WTC11 (cell line): ENCODE results near the gene PLEKHB1. TPM values are rescaled to one million over a fixed set of nuclear protein-coding genes. Genes with fewer than 3 reads are reported as not detected.
"Not testable (repeated sequence)": the region's sequence is repeated elsewhere in the genome, so short reads cannot be mapped to it uniquely, and the experiment has no call there.

Experiments
- ATAC-seq: fragments of 200-7000 bp; cut with Tn5 transposase; 2 replicates; pipeline ENCODE4 v1.10.0; 2021; ENCODE audit warnings: mild to moderate bottlenecking, moderate library complexity
- CTCF ChIA-PET: fragments of 300-600 bp; sonication (Branson Sonifier 250); formaldehyde crosslinking; loops from one replicate; lab custom pipeline; 2021; ENCODE audit warnings: antibody characterized with exemption; lab: Charles Lee
- POLR2A ChIA-PET: fragments of 350-600 bp; sonication (Branson Sonifier 250); formaldehyde crosslinking; loops from one replicate; lab custom pipeline; 2021; ENCODE audit warnings: antibody characterized with exemption; lab: Charles Lee
- DNase-seq: peaks from one replicate; pipeline ENCODE4 v3.0.0; 2021; ENCODE audit warnings: low spot score
- H3K27ac Mint-ChIP-seq: 2 replicates; pipeline ENCODE4 v1.8.0; 2021; ENCODE audit warnings: mixed read lengths
- H3K27me3 Mint-ChIP-seq: 2 replicates; pipeline ENCODE4 v1.8.0; 2021; ENCODE audit warnings: low read depth, mild to moderate bottlenecking, moderate library complexity, mixed read lengths
- H3K36me3 Mint-ChIP-seq: 2 replicates; pipeline ENCODE4 v1.8.0; 2021; ENCODE audit warnings: mixed read lengths
- H3K4me1 Mint-ChIP-seq: 2 replicates; pipeline ENCODE4 v1.8.0; 2022; ENCODE audit warnings: mixed read lengths
- H3K4me3 Mint-ChIP-seq: 2 replicates; pipeline ENCODE4 v1.8.0; 2021; ENCODE audit warnings: mild to moderate bottlenecking, moderate library complexity, mixed read lengths
- H3K9me3 Mint-ChIP-seq: 2 replicates; pipeline ENCODE4 v1.8.0; 2021; ENCODE audit warnings: mixed read lengths
- NFATC4 ChIP-seq: fragments of 250-450 bp; sonication (Bioruptor Pico); IDR thresholded peaks from 2 replicates; pipeline ENCODE4 v1.9.0; 2021; ENCODE audit warnings: mild to moderate bottlenecking
- RORB ChIP-seq: fragments of 250-450 bp; sonication (Bioruptor Pico); IDR thresholded peaks from 2 replicates; pipeline ENCODE4 v1.9.0; 2021; ENCODE audit warnings: mild to moderate bottlenecking
- ZNF317 ChIP-seq: sonication (generic); formaldehyde crosslinking; IDR thresholded peaks from 2 replicates; pipeline ENCODE4 v1.8.1; 2023; ENCODE audit warnings: low read depth, mild to moderate bottlenecking, moderate library complexity, missing genetic modification reagents, borderline replicate concordance
- total RNA-seq: library from RNA; stranded (reverse); gene quantifications from 3 replicates; pipeline ENCODE4 v1.2.3, GENCODE V29; 2021
- TF ChIP-seq, protein P1 (sequence below): sonication (generic); formaldehyde crosslinking; IDR thresholded peaks from 2 replicates; pipeline ENCODE4 v1.8.0; 2022; ENCODE audit warnings: mild to moderate bottlenecking, missing genetic modification reagents
- TF ChIP-seq, protein P2 (sequence below): fragments of 250-450 bp; sonication (Bioruptor Pico); IDR thresholded peaks from 2 replicates; pipeline ENCODE4 v1.9.0; 2021; ENCODE audit warnings: moderate library complexity, mild to moderate bottlenecking, inconsistent platforms, borderline replicate concordance
- TF ChIP-seq, protein P3 (sequence below): sonication (generic); formaldehyde crosslinking; conservative IDR thresholded peaks from 2 replicates; pipeline ENCODE4 v1.8.1; 2023; ENCODE audit warnings: mild to moderate bottlenecking, low read depth, missing genetic modification reagents, moderate library complexity
- TF ChIP-seq, protein P4 (sequence below): sonication (generic); formaldehyde crosslinking; IDR thresholded peaks from 2 replicates; pipeline ENCODE4 v1.8.1; 2022; ENCODE audit warnings: low read depth, missing genetic modification reagents, borderline replicate concordance
- TF ChIP-seq, protein P5 (sequence below): fragments of 200-600 bp; IDR thresholded peaks from 2 replicates; pipeline ENCODE4 v1.8.0; 2022; ENCODE audit warnings: antibody characterized with exemption
- TF ChIP-seq, protein P6 (sequence below): sonication (generic); formaldehyde crosslinking; IDR thresholded peaks from 2 replicates; pipeline ENCODE4 v1.8.1; 2023; ENCODE audit warnings: mild to moderate bottlenecking, missing genetic modification reagents, moderate library complexity
- TF ChIP-seq, protein P7 (sequence below): fragments of 250-450 bp; sonication (Bioruptor Pico); IDR thresholded peaks from 2 replicates; pipeline ENCODE4 v1.9.0; 2021; ENCODE audit warnings: mild to moderate bottlenecking
- TF ChIP-seq, protein P8 (sequence below): fragments of 250-450 bp; sonication (Bioruptor Pico); IDR thresholded peaks from 2 replicates; pipeline ENCODE4 v1.9.0; 2021; ENCODE audit warnings: mild to moderate bottlenecking, borderline replicate concordance

The PLEKHB1 gene
- total RNA-seq, 1 experiment from 2014 or later, result 12.0 TPM

DNA sequence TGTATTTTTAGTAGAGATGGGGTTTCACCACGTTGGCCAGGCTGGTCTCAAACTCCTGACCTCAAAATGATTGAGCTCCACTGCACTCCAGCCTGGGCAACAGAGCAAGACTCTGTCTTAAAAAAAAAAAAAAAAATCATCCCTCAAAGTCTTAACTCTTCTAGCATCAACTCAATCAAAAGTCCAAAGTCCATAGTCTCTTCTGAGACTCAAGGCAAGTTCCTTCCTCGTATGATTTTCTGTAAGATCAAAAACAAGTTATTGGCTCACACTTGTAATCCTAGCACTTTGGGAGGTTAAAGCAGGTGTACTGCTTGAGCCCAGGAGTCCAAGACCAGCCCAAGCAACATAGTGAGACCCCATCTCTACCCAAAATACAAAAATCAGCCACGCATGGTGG is 24.4 kb downstream of the PLEKHB1 start (continued):
- TF ChIP-seq, protein P1, sequence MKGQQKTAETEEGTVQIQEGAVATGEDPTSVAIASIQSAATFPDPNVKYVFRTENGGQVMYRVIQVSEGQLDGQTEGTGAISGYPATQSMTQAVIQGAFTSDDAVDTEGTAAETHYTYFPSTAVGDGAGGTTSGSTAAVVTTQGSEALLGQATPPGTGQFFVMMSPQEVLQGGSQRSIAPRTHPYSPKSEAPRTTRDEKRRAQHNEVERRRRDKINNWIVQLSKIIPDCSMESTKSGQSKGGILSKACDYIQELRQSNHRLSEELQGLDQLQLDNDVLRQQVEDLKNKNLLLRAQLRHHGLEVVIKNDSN (CRISPR knock-in tag), result no peak
- TF ChIP-seq, protein P2, sequence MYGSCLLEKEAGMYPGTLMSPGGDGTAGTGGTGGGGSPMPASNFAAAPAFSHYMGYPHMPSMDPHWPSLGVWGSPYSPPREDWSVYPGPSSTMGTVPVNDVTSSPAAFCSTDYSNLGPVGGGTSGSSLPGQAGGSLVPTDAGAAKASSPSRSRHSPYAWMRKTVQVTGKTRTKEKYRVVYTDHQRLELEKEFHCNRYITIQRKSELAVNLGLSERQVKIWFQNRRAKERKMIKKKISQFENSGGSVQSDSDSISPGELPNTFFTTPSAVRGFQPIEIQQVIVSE (CRISPR knock-in tag), result no peak
- TF ChIP-seq, protein P3, sequence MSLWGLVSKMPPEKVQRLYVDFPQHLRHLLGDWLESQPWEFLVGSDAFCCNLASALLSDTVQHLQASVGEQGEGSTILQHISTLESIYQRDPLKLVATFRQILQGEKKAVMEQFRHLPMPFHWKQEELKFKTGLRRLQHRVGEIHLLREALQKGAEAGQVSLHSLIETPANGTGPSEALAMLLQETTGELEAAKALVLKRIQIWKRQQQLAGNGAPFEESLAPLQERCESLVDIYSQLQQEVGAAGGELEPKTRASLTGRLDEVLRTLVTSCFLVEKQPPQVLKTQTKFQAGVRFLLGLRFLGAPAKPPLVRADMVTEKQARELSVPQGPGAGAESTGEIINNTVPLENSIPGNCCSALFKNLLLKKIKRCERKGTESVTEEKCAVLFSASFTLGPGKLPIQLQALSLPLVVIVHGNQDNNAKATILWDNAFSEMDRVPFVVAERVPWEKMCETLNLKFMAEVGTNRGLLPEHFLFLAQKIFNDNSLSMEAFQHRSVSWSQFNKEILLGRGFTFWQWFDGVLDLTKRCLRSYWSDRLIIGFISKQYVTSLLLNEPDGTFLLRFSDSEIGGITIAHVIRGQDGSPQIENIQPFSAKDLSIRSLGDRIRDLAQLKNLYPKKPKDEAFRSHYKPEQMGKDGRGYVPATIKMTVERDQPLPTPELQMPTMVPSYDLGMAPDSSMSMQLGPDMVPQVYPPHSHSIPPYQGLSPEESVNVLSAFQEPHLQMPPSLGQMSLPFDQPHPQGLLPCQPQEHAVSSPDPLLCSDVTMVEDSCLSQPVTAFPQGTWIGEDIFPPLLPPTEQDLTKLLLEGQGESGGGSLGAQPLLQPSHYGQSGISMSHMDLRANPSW (CRISPR knock-in tag), result no peak
- TF ChIP-seq NFATC4, result no peak

DNA sequence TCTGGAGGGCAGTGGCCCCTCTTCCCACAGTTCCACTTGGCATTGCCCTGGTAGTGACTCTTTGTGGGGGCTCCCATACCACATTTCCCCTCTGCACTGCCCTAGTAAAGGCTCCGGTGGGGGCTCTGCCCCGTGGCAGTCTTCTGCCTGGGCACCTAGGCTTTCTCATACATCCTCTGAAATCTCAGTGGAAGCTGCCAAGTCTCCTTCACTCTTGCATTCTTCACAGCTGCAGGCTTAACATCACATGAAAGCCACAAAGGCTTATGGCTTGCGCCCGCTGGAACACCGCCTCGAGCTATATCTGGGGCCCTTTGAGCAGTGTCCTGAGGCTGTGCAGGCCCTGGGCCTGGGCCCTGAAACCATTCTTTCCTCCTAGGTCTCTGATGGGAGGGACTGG is 25.3 kb downstream of the PLEKHB1 start:
- ChIA-PET POLR2A (interaction anchor here (0.6 kb wide), 1 partner anchor 407 kb away, joined by 3 read pairs; no protein-coding TSS in a partner anchor), CTCF (interaction anchor here (1.0 to 3.0 kb wide), 3 partner anchors 11 to 260 kb away, joined by 4 to 14 read pairs (median 5); no protein-coding TSS in a partner anchor)
- DNase-seq (no peak), ATAC-seq (peak; percentile 38; the same call in 1 of the 2 replicates)
- no peak for TF ChIP-seq RORB (CRISPR knock-in tag)
- TF ChIP-seq, protein P4, sequence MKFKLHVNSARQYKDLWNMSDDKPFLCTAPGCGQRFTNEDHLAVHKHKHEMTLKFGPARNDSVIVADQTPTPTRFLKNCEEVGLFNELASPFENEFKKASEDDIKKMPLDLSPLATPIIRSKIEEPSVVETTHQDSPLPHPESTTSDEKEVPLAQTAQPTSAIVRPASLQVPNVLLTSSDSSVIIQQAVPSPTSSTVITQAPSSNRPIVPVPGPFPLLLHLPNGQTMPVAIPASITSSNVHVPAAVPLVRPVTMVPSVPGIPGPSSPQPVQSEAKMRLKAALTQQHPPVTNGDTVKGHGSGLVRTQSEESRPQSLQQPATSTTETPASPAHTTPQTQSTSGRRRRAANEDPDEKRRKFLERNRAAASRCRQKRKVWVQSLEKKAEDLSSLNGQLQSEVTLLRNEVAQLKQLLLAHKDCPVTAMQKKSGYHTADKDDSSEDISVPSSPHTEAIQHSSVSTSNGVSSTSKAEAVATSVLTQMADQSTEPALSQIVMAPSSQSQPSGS (CRISPR knock-in tag), result no peak
- TF ChIP-seq, protein P5, sequence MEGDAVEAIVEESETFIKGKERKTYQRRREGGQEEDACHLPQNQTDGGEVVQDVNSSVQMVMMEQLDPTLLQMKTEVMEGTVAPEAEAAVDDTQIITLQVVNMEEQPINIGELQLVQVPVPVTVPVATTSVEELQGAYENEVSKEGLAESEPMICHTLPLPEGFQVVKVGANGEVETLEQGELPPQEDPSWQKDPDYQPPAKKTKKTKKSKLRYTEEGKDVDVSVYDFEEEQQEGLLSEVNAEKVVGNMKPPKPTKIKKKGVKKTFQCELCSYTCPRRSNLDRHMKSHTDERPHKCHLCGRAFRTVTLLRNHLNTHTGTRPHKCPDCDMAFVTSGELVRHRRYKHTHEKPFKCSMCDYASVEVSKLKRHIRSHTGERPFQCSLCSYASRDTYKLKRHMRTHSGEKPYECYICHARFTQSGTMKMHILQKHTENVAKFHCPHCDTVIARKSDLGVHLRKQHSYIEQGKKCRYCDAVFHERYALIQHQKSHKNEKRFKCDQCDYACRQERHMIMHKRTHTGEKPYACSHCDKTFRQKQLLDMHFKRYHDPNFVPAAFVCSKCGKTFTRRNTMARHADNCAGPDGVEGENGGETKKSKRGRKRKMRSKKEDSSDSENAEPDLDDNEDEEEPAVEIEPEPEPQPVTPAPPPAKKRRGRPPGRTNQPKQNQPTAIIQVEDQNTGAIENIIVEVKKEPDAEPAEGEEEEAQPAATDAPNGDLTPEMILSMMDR, result no peak
- no peak for TF ChIP-seq ZNF317 (CRISPR knock-in tag)
- TF ChIP-seq, protein P6, sequence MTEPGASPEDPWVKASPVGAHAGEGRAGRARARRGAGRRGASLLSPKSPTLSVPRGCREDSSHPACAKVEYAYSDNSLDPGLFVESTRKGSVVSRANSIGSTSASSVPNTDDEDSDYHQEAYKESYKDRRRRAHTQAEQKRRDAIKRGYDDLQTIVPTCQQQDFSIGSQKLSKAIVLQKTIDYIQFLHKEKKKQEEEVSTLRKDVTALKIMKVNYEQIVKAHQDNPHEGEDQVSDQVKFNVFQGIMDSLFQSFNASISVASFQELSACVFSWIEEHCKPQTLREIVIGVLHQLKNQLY (CRISPR knock-in tag), result no peak
- TF ChIP-seq, protein P7, sequence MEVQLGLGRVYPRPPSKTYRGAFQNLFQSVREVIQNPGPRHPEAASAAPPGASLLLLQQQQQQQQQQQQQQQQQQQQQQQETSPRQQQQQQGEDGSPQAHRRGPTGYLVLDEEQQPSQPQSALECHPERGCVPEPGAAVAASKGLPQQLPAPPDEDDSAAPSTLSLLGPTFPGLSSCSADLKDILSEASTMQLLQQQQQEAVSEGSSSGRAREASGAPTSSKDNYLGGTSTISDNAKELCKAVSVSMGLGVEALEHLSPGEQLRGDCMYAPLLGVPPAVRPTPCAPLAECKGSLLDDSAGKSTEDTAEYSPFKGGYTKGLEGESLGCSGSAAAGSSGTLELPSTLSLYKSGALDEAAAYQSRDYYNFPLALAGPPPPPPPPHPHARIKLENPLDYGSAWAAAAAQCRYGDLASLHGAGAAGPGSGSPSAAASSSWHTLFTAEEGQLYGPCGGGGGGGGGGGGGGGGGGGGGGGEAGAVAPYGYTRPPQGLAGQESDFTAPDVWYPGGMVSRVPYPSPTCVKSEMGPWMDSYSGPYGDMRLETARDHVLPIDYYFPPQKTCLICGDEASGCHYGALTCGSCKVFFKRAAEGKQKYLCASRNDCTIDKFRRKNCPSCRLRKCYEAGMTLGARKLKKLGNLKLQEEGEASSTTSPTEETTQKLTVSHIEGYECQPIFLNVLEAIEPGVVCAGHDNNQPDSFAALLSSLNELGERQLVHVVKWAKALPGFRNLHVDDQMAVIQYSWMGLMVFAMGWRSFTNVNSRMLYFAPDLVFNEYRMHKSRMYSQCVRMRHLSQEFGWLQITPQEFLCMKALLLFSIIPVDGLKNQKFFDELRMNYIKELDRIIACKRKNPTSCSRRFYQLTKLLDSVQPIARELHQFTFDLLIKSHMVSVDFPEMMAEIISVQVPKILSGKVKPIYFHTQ (CRISPR knock-in tag), result no peak
- TF ChIP-seq, protein P8, sequence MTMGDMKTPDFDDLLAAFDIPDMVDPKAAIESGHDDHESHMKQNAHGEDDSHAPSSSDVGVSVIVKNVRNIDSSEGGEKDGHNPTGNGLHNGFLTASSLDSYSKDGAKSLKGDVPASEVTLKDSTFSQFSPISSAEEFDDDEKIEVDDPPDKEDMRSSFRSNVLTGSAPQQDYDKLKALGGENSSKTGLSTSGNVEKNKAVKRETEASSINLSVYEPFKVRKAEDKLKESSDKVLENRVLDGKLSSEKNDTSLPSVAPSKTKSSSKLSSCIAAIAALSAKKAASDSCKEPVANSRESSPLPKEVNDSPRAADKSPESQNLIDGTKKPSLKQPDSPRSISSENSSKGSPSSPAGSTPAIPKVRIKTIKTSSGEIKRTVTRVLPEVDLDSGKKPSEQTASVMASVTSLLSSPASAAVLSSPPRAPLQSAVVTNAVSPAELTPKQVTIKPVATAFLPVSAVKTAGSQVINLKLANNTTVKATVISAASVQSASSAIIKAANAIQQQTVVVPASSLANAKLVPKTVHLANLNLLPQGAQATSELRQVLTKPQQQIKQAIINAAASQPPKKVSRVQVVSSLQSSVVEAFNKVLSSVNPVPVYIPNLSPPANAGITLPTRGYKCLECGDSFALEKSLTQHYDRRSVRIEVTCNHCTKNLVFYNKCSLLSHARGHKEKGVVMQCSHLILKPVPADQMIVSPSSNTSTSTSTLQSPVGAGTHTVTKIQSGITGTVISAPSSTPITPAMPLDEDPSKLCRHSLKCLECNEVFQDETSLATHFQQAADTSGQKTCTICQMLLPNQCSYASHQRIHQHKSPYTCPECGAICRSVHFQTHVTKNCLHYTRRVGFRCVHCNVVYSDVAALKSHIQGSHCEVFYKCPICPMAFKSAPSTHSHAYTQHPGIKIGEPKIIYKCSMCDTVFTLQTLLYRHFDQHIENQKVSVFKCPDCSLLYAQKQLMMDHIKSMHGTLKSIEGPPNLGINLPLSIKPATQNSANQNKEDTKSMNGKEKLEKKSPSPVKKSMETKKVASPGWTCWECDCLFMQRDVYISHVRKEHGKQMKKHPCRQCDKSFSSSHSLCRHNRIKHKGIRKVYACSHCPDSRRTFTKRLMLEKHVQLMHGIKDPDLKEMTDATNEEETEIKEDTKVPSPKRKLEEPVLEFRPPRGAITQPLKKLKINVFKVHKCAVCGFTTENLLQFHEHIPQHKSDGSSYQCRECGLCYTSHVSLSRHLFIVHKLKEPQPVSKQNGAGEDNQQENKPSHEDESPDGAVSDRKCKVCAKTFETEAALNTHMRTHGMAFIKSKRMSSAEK (CRISPR knock-in tag), result no peak
- Mint-ChIP-seq H3K9me3 (no peaks in the 10 kb centered on the region), H3K4me1 (peaks cover 2% of the 10 kb centered on the region), H3K36me3 (peaks cover 5% of the 10 kb centered on the region; the same call in 1 of the 2 replicates), H3K27me3 (no peaks in the 10 kb centered on the region), H3K27ac (no peak overlapping the region), H3K4me3 (no peak overlapping the region)

DNA sequence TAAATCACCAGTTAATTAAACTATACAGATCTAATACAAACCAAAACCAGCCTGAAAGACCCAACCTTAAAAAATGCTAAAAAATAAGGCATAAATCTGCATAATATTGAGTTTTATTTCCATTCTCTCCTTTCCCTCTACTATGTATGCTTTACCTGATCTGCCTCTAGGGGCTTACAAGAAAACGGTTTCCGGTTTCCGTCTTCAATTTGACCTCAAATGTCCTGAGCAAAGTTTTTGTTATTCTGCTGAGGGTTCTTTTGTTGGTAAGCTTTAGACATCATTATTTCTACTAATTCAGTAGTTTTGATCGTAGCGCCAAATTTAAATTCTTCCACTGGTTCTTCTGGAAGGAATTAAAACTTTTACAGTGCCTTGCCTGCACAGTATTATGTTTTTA is 30.2 kb downstream of the PLEKHB1 start:
- CTCF ChIA-PET, result interaction anchor here (0.6 to 1.3 kb wide), 3 partner anchors 15 to 255 kb away, joined by 3 read pairs; no protein-coding TSS in a partner anchor
- H3K27me3 Mint-ChIP-seq, H3K9me3 Mint-ChIP-seq, DNase-seq, H3K27ac Mint-ChIP-seq, H3K4me1 Mint-ChIP-seq, H3K4me3 Mint-ChIP-seq, POLR2A ChIA-PET: not testable (repeated sequence)
- peak; percentile 47; the same call in 1 of the 2 replicates for ATAC-seq
- H3K36me3 Mint-ChIP-seq, result peaks cover 14% of the 10 kb centered on the region
